NCI-H510A (cell line): ENCODE data around the gene USP12.
A peak's percentile ranks its signal among the peaks of the same experiment; 100 is the strongest.

Experiments
- DNase-seq: peaks from one replicate; lab custom pipeline; 2025; lab: John Stamatoyannopoulos, UW

The USP12 gene

GRCh38 chr13:27183561-27184147 is 12.0 kb upstream of the USP12 start:
- DNase-seq = no peak

GRCh38 chr13:27182844-27183497 is 11.4 kb upstream of the USP12 start:
- DNase-seq = no peak

GRCh38 chr13:27182054-27182453 is 10.4 kb upstream of the USP12 start:
- DNase-seq = no peak

GRCh38 chr13:27177852-27178251 is 6.2 kb upstream of the USP12 start:
- DNase-seq = no peak

- no peak for DNase-seq
Measured at GRCh38 chr13:27176470-27177410, 5.1 kb upstream of the USP12 start.

GRCh38 chr13:27174766-27175455 is 3.3 kb upstream of the USP12 start:
- no peak for DNase-seq

- DNase-seq = no peak
Measured at GRCh38 chr13:27172495-27172842, 858 bp upstream of the USP12 start.

- peak; percentile 63 for DNase-seq
Measured at GRCh38 chr13:27171827-27172494, 350 bp upstream of the USP12 start.

- no peak for DNase-seq
Measured at GRCh38 chr13:27170516-27171243, 931 bp downstream of the USP12 start.

- no peak for DNase-seq
Measured at GRCh38 chr13:27170221-27170515, 1.4 kb downstream of the USP12 start.

- DNase-seq = no peak
Measured at GRCh38 chr13:27168906-27169657, 2.5 kb downstream of the USP12 start.

- DNase-seq = no peak
Measured at GRCh38 chr13:27168086-27168485, 3.5 kb downstream of the USP12 start.

GRCh38 chr13:27166313-27166712 is 5.3 kb downstream of the USP12 start:
- DNase-seq = no peak

GRCh38 chr13:27161980-27162379 is 9.6 kb downstream of the USP12 start:
- no peak for DNase-seq

GRCh38 chr13:27161423-27161822 is 10.2 kb downstream of the USP12 start:
- DNase-seq = no peak

- no peak for DNase-seq
Measured at GRCh38 chr13:27160657-27161295, 10.8 kb downstream of the USP12 start.

- no peak for DNase-seq
Measured at GRCh38 chr13:27159806-27160563, 11.6 kb downstream of the USP12 start.

- DNase-seq = no peak
Measured at GRCh38 chr13:27158335-27158734, 13.3 kb downstream of the USP12 start.
